VCaP (cell line): ENCODE results near the gene ZDHHC14.
"Not testable (repeated sequence)": the region's sequence is repeated elsewhere in the genome, so short reads cannot be mapped to it uniquely, and the experiment has no call there.

Source experiments
- H3K27ac ChIP-seq: fragments of 450-650 bp; 2 replicates; pipeline ENCODE4 v1.5.1; 2017
- TF ChIP-seq, protein P1 (sequence below): fragments of 450-650 bp; conservative IDR thresholded peaks from 2 replicates; pipeline ENCODE4 v1.5.1; 2017; ENCODE audit warnings: mild to moderate bottlenecking, moderate library complexity

ZDHHC14 gene

DNA sequence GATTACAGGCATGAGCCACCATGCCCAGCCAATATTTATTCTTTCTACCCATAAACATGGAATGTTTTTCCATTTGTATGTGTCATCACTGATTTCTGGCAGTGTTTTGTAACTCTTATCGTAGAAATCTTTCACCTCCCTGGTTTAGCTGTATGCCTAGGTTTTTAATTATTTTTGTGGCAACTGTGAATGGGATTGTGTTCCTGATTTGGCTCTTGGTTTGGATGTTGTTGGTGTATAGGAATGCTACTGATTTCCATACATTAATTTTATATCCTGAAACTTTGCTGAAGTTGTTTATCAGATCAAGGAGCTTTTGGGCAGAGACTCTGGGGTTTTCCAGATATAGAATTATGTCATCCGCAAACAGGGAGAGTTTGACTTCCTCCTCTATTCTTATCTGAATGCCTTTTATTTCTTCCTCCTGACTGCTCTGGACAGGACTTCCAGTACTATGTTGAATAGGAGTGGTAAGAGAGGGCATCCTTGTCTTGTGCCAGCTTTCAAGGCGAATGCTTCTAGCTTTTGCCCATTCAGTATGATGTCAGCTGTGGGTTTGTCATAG is 198.6 kb downstream of the ZDHHC14 start:
- H3K27ac ChIP-seq = no peak overlapping the region
- TF ChIP-seq, protein P1, sequence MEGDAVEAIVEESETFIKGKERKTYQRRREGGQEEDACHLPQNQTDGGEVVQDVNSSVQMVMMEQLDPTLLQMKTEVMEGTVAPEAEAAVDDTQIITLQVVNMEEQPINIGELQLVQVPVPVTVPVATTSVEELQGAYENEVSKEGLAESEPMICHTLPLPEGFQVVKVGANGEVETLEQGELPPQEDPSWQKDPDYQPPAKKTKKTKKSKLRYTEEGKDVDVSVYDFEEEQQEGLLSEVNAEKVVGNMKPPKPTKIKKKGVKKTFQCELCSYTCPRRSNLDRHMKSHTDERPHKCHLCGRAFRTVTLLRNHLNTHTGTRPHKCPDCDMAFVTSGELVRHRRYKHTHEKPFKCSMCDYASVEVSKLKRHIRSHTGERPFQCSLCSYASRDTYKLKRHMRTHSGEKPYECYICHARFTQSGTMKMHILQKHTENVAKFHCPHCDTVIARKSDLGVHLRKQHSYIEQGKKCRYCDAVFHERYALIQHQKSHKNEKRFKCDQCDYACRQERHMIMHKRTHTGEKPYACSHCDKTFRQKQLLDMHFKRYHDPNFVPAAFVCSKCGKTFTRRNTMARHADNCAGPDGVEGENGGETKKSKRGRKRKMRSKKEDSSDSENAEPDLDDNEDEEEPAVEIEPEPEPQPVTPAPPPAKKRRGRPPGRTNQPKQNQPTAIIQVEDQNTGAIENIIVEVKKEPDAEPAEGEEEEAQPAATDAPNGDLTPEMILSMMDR = no peak

DNA sequence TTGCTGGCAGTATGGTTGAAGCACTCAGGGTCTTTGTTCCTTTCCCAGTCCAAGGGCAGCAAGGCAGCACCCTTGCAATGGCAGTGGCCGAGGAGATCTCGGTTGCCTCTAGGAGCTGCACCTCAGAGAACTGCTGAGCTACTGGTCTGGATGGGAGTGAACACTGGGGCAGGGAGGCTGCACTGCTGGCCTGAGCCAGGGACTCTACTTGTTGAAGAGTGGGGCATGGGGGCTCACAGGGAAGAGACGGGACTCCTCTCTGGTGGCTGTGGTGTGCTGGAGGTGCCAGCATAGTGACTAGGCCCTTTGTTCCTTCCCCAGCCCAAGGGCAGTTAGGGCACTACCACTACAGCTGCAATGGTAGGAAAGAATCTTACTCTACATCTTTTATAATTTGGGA is 203.0 kb downstream of the ZDHHC14 start:
- TF ChIP-seq, protein P1 = no peak

DNA sequence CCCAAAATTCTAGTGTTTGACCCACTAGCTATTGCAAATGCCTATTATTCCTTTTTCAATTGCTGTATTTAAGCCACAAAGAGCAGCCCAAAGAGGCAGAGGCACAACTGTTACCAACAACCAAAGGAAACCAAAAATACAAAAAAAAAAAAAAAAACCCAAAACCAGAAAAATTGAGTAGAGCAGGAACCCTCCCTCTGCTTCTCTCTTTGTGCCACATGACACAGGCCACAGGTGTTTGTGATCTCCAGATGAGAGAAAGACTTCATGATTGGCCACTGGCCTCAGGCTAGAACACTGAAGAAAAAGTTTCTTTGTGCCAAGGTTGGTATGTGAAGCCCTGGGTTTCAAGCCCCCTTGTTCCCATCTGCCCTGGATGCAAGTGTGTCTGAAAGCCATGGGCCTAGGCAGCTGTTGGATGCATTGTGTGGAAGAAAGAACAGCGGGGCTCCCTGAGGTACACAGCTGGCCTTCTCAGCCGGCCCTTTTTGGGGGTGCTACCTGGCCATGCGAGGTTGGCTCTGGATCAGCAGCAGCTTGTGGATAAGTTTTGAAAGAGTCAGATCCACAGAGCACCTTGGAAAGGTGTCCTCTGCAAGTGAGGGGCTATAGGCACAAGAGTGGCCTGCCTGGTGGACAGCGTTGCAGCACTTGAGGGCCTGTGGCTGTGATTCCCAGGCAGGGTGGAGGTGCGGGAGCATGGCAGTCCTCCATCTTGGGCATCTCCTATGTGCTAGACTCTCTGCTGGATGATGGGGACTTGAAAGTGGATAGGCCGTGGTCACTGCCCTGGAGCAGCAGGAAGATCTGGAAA is 204.5 kb downstream of the ZDHHC14 start:
- TF ChIP-seq, protein P1 = no peak
- no peak overlapping the region for H3K27ac ChIP-seq

More for the DNA sequence above, 203.0 kb downstream of the ZDHHC14 start:
- H3K27ac ChIP-seq = no peak overlapping the region

DNA sequence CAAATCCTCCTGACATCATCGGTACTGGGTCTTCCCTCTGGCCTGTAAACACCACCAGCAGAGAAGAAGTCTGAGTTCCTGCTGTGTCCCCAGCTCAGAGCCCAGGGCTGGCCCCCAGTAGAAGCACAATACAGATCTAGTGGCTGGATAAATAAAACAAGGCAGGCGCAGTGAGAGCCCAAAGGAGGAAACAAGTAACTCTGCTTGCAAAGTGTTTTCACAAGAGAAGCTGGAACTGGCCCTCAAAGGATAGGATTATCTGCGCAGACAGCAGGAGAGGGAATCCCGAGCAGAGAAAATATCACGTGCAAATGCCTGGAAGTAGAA is 205.1 kb downstream of the ZDHHC14 start:
- no peak overlapping the region for H3K27ac ChIP-seq
- TF ChIP-seq, protein P1 = no peak

DNA sequence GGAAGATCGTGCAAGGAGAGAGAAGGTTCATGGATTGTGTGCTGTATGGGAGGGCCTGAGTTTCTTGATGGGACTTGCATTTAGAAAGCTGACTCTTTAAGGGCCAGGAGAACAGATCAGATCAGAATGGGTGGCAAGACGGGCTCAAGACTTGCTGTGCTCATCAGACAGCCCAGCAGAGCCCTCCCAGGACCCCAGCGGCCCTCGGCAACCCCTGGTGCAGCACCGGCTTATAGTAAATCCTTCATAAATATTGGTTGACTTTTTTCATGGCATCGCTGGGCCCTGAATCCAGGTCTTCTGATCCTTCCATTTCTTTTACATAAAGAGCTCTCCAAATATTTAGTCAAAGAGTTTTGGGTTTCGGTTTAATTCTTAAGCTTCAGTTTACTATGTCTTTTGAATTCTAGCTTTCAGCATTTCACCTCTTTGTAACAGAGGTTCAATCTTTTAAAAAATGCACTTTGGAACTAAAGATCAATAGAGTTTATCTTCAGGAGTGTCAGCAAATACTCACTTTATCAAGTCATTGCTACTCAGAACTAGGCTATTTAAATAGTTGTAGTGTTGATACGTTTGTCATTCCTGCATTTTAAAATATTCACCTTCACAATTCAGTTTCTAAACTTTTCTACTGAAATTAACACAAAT is 205.6 kb downstream of the ZDHHC14 start:
- H3K27ac ChIP-seq = no peak overlapping the region
- TF ChIP-seq, protein P1 = no peak

DNA sequence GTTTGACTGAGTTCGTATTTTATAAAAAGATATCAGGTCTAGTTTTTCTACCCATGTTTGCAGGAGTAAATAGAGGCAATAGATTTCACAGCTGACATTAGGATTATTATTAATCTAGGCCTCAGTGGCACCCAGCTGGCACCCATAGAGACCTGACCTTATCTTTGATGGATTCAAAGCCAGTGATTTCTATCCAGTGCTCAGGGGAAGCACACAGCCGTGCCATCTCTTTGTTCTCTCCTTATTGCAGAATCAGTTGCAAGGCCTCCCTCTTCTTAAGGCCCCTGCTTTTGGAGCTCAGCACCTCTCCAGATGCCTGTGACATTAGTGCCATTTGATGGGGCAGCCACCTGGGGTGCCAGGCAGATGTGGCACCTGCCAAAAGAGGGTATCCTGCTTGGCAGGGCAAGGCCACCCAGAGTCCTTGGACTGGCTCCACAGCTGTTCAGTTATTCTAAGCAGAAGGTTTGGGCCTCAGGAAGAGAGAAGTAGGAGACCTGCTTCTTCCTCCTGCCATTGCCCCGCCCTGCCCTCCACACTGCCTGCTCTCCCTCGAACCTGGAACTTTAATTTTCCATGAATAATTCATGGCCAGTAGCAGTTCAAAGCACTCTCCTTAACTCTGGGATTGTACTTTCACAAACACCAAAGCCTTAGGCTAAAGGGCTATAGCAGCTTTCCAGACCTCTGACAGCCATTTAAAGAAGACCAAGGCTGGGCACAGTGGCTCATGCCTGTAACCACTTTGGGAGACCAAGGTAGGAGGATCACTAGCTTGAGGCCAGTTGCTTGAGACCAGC is 206.3 kb downstream of the ZDHHC14 start:
- H3K27ac ChIP-seq = no peak overlapping the region
- TF ChIP-seq, protein P1 = no peak

DNA sequence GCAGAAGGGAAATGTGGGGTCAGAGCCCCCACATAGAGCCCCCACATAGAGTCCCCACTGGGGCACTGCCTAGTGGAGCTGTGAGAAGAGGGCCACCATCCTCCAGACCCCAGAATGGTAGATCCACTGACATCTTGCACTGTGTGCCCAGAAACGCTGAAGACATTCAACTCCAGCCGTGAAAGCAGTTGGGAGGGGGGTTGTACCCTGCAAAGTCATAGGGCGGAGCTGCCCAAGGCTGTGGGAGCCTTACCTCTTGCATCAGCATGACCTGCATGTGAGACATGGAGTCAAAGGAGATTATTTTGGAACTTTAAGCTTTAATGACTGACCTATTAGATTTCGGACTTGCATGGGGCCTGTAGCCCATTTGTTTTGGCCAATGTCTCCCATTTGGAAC is 209.7 kb downstream of the ZDHHC14 start:
- not testable (repeated sequence) for H3K27ac ChIP-seq
